ENCODE measurements around the gene LOXL4.

LOXL4 gene

GRCh38 chr10:98262571-98262970, 5.4 kb downstream of the LOXL4 start:
- DNase-seq: no peak

- no peak for DNase-seq
Measured at GRCh38 chr10:98261436-98262277, 6.3 kb downstream of the LOXL4 start.

DNA sequence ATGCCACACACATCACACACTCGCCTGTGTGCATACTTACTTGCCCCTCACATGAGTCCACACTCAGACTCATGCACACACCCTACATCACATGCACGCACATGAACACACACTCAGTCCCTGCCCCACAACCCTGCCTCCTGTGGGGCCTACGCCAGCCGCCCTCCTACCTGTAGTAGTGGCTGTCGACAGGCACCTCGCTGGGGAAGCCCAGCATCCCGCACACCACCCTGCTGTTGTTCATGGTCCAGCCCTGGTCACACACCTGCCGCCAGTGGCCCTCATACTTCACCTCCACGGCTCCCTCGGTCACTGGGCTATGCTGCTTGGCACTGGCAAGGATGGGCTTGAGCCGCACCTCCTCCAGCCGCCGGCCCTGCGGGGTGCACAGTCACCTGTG, 7.2 kb downstream of the LOXL4 start:
- DNase-seq: no peak

GRCh38 chr10:98260350-98260749, 7.6 kb downstream of the LOXL4 start:
- no peak for DNase-seq

DNA sequence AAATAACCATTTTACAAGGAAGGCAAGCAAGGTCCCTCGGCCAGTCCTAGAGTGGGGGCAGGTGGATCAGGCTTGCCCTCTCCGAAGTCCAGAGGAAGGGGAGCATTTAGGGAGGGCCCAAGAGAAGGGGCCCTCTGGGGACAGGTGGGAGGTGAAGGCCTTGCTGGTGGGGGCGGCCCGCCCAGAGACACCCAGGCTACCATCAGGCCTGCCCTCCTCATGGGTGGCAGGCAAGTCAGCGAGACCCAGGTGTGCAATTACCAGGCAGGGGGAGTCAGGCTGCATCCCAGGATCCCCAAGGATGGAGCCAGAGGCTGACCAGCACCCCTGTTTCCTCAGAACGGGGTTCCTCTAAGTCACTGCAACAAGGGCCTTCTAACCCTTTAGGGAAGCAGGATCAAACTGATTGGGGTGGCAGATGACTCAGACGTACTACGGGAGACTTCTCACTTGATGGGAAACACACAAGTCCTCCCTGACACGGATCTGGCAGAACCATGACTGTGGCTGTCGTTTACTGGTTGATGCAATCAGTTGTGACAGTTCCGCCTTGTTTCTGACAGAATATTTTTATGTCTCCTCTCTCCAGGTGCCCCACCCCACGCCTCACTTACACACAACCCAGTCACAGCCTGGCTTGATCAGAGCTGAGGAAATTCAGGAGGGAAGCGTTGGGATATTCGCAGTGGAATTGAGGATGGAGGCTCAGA, 8.2 kb downstream of the LOXL4 start:
- no peak for DNase-seq

DNA sequence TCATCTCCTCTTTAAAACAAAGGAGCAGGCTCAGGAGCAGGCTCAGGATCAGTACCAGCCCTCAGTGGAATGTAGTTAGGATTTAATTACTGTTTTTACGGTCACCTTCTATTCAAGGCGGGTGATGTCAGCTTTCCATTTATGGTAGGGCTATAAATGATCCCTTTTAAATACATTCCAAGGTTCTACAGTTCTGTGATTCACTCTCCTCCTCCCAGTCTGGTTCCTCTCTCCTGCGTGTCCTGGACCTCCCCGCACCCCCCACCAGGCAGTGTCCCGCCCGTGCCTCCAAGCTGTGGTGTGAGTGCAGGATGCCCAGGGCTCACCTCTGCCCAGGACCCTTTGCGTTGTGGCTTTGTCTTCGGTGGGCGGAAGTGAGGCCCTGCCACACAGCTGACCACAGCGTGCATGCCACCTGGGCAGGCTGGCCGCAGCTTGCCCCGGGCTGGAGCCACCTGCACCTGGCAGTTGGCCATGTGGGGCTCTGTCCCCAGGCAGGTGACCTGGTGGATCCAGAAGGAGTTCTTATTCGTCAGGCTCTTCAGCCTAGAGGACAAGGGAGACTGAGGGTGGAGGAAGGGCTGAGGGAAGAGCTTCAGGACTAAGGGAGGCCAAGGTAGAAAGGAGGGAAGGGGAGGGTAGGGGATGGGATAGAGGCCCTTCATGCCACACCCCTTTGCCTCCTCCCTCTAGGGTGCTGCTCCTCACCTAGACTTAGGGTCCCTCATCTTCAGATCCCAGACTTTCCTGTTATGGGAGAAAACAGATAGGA, 9.1 kb downstream of the LOXL4 start:
- no peak for DNase-seq

DNA sequence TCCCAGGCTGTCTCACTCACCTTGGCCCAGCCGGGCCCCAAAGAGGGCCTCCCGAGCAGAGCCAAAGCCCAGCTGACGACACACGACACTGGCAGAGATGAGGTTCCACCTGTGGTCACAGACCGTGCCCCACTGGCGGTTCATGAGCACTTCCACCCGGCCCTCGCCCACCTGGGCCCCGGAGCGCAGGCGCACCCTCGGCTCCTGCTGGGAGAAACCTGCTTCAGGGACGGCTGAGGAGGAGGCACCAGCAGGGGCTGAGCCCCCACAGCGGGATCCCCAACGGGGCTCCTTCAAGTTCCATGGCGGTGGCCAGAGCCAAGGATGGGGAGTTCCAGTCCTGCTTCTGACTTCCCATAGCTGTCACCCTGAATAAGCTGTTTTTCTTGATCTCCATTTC, 10.0 kb downstream of the LOXL4 start:
- DNase-seq: no peak

GRCh38 chr10:98257198-98257597, 10.8 kb downstream of the LOXL4 start:
- no peak for DNase-seq

GRCh38 chr10:98256692-98257091, 11.3 kb downstream of the LOXL4 start:
- DNase-seq: no peak

DNA sequence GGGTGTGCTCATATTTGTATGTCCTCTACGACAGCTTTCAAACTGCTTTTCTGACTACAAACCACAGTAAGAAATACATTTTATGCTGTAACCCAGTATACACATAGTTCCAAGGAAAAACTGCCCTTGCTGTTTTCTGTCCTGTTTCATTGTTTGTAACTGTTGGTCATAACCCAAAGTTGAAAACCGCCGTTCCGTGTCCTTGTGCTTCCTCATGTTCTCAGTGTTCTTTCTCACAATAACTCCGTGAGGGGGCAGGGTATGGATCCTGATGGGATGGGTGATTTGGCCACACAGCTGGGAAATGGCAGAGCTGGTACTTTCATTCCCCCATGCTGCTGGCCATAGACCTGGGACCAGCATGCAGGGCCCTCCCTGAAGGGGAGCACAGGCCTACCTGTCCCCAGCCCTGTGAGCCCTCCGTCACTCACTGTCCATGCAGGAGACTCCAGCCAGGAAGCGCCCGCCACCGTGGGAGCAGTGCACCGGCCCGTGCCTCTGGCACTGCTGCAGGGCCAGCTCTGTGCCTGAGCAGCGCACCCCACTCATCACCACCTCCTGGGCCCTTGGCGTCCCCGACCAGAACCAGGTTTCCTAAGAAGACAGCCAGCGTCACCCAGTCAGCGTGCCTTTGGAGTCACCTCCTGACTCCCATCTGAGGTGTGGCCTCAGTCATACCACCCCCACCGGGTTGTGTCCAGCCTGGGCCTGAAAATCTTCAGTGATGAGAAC, 12.7 kb downstream of the LOXL4 start:
- no peak for DNase-seq

DNA sequence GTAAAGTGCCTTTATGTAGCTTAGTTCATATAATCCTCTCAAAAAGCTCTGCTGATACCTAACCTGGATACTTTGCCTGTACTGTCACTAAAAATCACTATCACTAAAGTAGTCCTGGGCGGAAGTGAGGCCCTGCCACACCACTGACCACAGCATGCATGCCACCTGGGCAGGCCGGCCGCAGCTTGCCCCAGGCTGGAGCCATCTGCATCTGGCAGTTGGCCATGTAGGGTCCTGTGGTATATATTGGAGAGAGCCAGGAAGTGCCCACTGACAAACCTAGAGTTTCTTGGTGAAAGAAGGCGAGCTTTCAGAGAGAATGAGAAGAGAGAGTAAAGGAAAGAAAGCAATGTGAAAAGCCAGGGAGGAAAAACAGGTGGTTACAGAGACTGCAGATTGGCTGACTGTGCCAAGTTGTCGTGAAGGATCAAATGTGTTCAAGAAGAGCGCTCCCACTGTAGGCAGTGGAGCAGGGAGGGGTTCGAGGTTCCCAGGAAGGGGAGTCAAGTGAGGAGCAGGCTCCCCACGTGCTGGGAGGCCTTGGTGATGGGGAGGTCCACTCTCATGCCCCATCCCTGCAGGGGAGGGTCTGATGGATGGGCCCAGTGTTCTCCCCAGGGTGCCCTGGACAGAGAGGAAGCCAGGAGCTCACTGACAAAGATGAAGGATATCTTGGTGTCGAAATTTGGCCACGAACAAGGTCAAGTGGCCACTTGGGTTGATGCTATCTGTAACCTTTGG, 13.6 kb downstream of the LOXL4 start:
- DNase-seq: no peak

- DNase-seq: no peak
Measured at GRCh38 chr10:98253499-98253898, 14.5 kb downstream of the LOXL4 start.

- DNase-seq: no peak
Measured at GRCh38 chr10:98252464-98252863, 15.5 kb downstream of the LOXL4 start.

DNA sequence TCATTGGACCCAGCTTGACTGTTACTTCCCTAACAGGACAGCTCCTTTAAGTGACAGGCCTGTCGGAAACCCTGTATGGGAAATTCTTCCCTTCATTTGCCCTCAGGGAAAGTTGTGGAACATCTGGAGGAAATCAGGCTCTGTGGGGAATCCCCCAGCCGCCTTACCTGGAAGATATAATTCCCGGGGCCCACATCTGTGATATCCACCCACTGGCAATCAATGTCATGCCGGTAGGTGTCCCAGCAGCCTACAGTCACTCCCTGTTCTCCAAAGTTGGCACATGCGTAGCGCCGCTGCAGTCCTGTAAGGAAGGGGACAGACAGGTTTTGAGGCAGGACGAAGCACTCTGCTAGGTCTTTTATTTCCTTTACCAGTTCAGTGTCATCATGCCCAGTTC, 16.6 kb downstream of the LOXL4 start:
- DNase-seq: no peak

DNA sequence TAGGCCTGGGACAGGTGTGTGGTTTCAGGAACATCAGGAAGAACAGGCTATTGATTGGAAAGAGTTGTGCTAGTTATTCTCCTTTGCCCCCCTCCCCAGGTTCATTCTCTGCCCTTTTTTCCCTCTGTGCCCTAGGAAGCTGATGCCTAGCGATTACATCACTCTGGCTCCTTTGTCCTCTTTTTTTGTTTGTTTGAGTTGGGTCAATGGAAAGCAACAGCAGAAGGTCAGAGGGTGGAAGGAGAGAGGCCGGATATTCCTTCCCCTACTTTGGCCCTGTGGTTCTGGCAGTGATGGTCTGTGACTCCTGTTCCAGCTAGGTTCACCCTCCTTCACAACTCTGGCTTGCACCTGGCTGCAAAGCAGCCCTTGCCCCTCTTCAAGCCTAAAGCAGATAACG, 18.9 kb downstream of the LOXL4 start:
- DNase-seq: no peak

GRCh38 chr10:98248018-98248417, 20.0 kb downstream of the LOXL4 start:
- no peak for DNase-seq

- no peak for DNase-seq
Measured at GRCh38 chr10:98246911-98247805, 20.8 kb downstream of the LOXL4 start.

DNA sequence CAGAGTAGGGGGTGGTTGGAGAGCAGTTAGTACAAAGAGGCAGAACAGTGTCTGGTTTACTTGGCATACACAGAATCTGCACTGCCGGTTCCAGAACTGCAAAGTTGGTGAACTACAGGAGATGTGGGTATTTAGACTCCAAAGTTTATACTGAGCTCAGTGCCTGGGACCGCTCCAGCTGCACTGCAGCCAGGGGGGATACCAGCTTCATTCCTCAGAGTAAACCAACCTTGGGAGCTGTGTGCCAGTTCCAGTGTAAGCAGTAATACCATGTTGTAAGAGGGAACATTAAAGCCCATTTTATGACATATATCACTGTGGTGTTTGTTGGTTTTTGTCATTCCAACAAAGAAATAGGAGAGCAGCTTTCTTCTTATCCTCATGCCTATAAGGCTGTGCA, 23.4 kb downstream of the LOXL4 start:
- no peak for DNase-seq

- no peak for DNase-seq
Measured at GRCh38 chr10:98244141-98244540, 23.9 kb downstream of the LOXL4 start.

DNA sequence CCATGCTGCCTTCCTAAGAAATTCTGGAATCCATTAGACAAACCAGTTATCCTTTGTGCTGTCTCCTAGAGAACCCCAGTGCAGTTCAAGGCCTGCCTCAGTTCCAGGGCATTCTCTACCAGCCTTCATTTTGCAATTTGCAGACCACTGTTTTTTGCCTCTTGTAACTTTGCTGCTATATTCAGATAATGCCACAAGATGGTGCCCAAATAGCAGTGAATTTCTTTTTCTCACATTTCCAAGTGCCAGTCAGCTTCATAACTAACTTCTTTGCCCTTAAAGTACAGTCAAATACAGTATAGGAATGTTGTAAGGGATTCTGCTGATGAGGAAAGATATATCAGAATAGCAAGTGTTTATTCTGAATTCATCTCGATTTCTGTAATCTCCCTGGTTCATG, 25.2 kb downstream of the LOXL4 start:
- DNase-seq: no peak

GRCh38 chr10:98240524-98240923, 27.5 kb downstream of the LOXL4 start:
- no peak for DNase-seq

Data from activated effector memory CD4-positive, alpha-beta T cell treated with Interleukin-2 at 50 U/mL for 16 hours (primary cell).